GM18870 (cell line): ENCODE results near the gene CDK14.

Source experiments
- ATAC-seq: cut with Tn5 transposase; IDR thresholded peaks from one replicate; pipeline ENCODE4 v1.9.1; 2021; ENCODE audit warnings: moderate library complexity; ENCODE audit not compliant: unreplicated experiment

Gene CDK14

GRCh38 chr7:90933041-90933440 lies 336.9 kb downstream of the CDK14 start:
- ATAC-seq, result no peak

GRCh38 chr7:90933984-90934383 lies 337.9 kb downstream of the CDK14 start:
- ATAC-seq, result no peak

GRCh38 chr7:90938371-90938770 lies 342.2 kb downstream of the CDK14 start:
- no peak for ATAC-seq

GRCh38 chr7:90939666-90940065 lies 343.5 kb downstream of the CDK14 start:
- ATAC-seq, result no peak

GRCh38 chr7:90944021-90944420 lies 347.9 kb downstream of the CDK14 start:
- ATAC-seq, result no peak

GRCh38 chr7:90945104-90945787 lies 349.1 kb downstream of the CDK14 start:
- no peak for ATAC-seq

- ATAC-seq, result no peak
Measured at GRCh38 chr7:90946730-90947501, 350.8 kb downstream of the CDK14 start.

GRCh38 chr7:90948085-90948484 lies 352.0 kb downstream of the CDK14 start:
- ATAC-seq, result no peak

GRCh38 chr7:90951229-90951628 lies 355.1 kb downstream of the CDK14 start:
- ATAC-seq, result no peak

GRCh38 chr7:90951986-90952954 lies 356.1 kb downstream of the CDK14 start:
- ATAC-seq, result no peak

GRCh38 chr7:90955641-90956207 lies 359.6 kb downstream of the CDK14 start:
- ATAC-seq, result no peak

GRCh38 chr7:90957883-90958282 lies 361.8 kb downstream of the CDK14 start:
- no peak for ATAC-seq

GRCh38 chr7:90958647-90959046 lies 362.5 kb downstream of the CDK14 start:
- no peak for ATAC-seq

- ATAC-seq, result peak; percentile 51
Measured at GRCh38 chr7:90961037-90961725, 365.1 kb downstream of the CDK14 start.

GRCh38 chr7:90965211-90965610 lies 369.1 kb downstream of the CDK14 start:
- no peak for ATAC-seq

- no peak for ATAC-seq
Measured at GRCh38 chr7:90966346-90966745, 370.2 kb downstream of the CDK14 start.

- ATAC-seq, result no peak
Measured at GRCh38 chr7:90968871-90969270, 372.8 kb downstream of the CDK14 start.

GRCh38 chr7:90972906-90973550 lies 376.9 kb downstream of the CDK14 start:
- ATAC-seq, result no peak

GRCh38 chr7:90977056-90977455 lies 380.9 kb downstream of the CDK14 start:
- ATAC-seq, result no peak

- ATAC-seq, result no peak
Measured at GRCh38 chr7:90980545-90980944, 384.4 kb downstream of the CDK14 start.
